Measurements from ENCODE around the gene SZRD1.

DNA sequence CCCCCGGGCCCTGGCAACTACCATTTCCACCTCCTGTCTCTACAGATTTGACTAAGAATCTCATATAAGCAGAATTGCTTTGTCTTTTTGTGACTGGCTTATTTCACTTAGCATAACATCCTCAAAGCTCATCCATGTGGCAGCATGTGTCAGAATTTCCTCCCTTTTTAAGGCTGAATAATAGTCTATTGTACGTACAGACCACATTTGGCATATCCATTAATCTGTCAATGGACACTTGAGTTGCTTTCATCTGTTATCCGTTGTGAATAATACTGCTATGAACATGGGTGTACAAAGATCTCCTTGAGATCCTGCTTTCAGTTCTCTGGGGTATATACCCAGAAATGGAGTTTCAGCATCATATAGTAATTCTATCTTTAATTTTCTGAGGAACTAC lies 46.1 kb downstream of the SZRD1 start:
- TF ChIP-seq, protein P1, sequence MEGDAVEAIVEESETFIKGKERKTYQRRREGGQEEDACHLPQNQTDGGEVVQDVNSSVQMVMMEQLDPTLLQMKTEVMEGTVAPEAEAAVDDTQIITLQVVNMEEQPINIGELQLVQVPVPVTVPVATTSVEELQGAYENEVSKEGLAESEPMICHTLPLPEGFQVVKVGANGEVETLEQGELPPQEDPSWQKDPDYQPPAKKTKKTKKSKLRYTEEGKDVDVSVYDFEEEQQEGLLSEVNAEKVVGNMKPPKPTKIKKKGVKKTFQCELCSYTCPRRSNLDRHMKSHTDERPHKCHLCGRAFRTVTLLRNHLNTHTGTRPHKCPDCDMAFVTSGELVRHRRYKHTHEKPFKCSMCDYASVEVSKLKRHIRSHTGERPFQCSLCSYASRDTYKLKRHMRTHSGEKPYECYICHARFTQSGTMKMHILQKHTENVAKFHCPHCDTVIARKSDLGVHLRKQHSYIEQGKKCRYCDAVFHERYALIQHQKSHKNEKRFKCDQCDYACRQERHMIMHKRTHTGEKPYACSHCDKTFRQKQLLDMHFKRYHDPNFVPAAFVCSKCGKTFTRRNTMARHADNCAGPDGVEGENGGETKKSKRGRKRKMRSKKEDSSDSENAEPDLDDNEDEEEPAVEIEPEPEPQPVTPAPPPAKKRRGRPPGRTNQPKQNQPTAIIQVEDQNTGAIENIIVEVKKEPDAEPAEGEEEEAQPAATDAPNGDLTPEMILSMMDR (IDR thresholded peaks at IDR 0.05), result no peak
- no peak for TF ChIP-seq POLR2A (IDR thresholded peaks at IDR 0.05)

All from gastroesophageal sphincter (tissue), 3 donors.